WERI-Rb-1 (cell line): ENCODE measurements around the gene AFF2.
A peak's percentile ranks its signal among the peaks of the same experiment; 100 is the strongest.

Source experiments
- DNase-seq: peaks from one replicate; pipeline ENCODE4 v3.0.0-alpha.2; 2020
- H3K27ac ChIP-seq: fragments of 250-450 bp; sonication (Bioruptor Pico); 2 replicates; pipeline ENCODE4 v1.5.1; 2020; ENCODE audit warnings: mild to moderate bottlenecking, moderate library complexity
- H3K27me3 ChIP-seq: fragments of 250-450 bp; sonication (Bioruptor Pico); 2 replicates; pipeline ENCODE4 v1.5.1; 2021; ENCODE audit warnings: mild to moderate bottlenecking, low read depth, moderate library complexity; ENCODE audit not compliant: insufficient read depth, severe bottlenecking
- H3K36me3 ChIP-seq: fragments of 250-450 bp; sonication (Bioruptor Pico); 2 replicates; pipeline ENCODE4 v1.5.1; 2020; ENCODE audit warnings: mild to moderate bottlenecking, moderate library complexity
- H3K4me3 ChIP-seq: 2 replicates; pipeline ENCODE4 v1.5.1; 2011; ENCODE audit warnings: low read depth, mild to moderate bottlenecking, control low read depth, low read length
- H3K9me3 ChIP-seq: fragments of 250-450 bp; sonication (Bioruptor Pico); 2 replicates; pipeline ENCODE4 v1.5.1; 2021; ENCODE audit warnings: mild to moderate bottlenecking, moderate library complexity; ENCODE audit not compliant: severe bottlenecking
- TF ChIP-seq, protein P1 (sequence below): IDR thresholded peaks from 2 replicates; pipeline ENCODE4 v1.5.1; 2011; ENCODE audit warnings: low read depth, mild to moderate bottlenecking, control low read depth, inconsistent platforms, low read length

Gene AFF2

DNA sequence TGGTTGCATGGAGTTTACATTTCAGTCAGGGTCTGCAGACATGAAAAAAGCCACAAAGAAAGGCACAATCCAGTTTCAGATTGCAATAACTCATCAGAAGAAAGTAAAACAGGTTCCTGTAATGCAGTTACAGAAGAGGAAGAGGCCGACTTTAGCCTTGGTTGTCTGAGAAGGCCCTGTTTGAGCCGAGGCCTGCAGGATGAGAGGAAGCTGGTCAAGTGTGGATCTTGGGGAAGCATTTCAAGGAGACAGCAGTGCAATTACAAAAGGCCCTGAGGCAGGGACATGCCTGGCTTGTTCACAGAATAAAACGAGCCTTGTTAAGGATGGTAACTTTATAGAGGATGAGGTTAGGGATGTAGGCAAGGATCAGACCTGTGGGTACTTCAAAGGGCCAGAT is 62.4 kb downstream of the AFF2 start:
- Histone ChIP-seq H3K27me3 (no peaks in the 10 kb centered on the region), H3K27ac (no peak overlapping the region), H3K36me3 (no peaks in the 10 kb centered on the region), H3K9me3 (peaks cover 3% of the 10 kb centered on the region), H3K4me3 (no peak overlapping the region)
- no peak for DNase-seq
- TF ChIP-seq, protein P1, sequence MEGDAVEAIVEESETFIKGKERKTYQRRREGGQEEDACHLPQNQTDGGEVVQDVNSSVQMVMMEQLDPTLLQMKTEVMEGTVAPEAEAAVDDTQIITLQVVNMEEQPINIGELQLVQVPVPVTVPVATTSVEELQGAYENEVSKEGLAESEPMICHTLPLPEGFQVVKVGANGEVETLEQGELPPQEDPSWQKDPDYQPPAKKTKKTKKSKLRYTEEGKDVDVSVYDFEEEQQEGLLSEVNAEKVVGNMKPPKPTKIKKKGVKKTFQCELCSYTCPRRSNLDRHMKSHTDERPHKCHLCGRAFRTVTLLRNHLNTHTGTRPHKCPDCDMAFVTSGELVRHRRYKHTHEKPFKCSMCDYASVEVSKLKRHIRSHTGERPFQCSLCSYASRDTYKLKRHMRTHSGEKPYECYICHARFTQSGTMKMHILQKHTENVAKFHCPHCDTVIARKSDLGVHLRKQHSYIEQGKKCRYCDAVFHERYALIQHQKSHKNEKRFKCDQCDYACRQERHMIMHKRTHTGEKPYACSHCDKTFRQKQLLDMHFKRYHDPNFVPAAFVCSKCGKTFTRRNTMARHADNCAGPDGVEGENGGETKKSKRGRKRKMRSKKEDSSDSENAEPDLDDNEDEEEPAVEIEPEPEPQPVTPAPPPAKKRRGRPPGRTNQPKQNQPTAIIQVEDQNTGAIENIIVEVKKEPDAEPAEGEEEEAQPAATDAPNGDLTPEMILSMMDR, result no peak

DNA sequence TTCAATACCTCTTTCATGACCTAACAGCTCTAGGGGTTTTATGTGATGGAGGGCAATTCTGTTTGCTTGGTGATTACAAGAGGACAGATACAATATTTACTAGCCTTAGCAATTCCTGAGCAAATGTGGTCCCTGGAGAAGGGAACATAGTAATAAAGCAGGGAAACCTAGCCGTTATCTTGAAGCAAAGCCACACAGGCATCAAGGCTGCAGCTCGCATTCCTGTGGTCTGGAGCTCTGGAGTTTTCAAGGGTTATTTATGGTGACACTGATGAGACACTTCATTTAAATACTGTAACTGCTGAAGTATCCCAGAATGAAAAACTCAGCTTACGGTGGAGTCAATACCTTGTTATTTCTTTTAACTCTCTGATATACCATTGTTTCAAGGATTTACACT is 66.8 kb downstream of the AFF2 start:
- TF ChIP-seq, protein P1, result no peak
- Histone ChIP-seq H3K36me3 (no peaks in the 10 kb centered on the region), H3K4me3 (no peak overlapping the region), H3K27ac (no peak overlapping the region), H3K9me3 (no peaks in the 10 kb centered on the region), H3K27me3 (no peaks in the 10 kb centered on the region)
- no peak for DNase-seq

DNA sequence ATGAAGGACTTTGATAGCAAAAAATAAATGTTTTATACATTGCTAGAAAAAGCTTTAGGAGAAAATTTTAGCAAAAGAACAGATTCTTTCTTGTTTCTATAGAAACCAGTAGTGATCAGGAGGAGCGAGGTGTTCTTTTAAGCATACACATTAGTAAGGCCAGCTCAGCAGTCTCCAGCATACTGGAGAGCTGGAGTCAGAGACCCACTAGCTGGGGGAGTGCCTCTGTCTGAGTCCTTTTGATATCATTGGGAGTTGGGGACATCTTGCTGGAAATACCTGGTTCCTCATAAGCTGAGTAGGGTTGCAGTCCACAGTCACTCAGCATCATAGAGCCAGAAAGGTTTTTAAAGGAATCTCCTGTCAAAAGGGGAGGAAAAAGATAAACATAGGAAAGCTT is 67.4 kb downstream of the AFF2 start:
- TF ChIP-seq, protein P1, result no peak
- no peaks in the 10 kb centered on the region for H3K9me3 ChIP-seq
- H3K27ac ChIP-seq, result no peak overlapping the region
- no peaks in the 10 kb centered on the region for H3K36me3 ChIP-seq
- no peak overlapping the region for H3K4me3 ChIP-seq
- H3K27me3 ChIP-seq, result no peaks in the 10 kb centered on the region
- no peak for DNase-seq

DNA sequence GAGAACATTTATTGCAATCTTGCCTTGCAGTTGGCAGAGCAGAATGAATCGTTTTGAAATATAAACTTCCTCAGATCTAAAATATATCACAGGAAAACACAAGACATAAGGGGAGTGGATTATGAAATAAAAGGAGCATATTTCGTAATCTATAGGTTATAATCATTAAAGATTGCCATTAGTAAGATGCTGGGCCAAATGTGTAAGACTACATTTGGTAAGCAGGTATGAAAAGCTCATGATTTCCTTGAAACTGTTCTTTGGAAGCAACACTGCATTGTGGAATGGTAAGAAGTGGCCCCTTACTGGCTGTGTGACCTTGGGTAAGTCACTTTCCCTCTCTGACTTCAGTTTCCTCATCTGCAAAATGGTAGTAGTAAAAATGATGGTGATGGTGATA is 68.3 kb downstream of the AFF2 start:
- Histone ChIP-seq H3K27me3 (no peaks in the 10 kb centered on the region), H3K9me3 (no peaks in the 10 kb centered on the region), H3K36me3 (no peaks in the 10 kb centered on the region), H3K27ac (no peak overlapping the region), H3K4me3 (no peak overlapping the region)
- TF ChIP-seq, protein P1, result no peak
- no peak for DNase-seq

DNA sequence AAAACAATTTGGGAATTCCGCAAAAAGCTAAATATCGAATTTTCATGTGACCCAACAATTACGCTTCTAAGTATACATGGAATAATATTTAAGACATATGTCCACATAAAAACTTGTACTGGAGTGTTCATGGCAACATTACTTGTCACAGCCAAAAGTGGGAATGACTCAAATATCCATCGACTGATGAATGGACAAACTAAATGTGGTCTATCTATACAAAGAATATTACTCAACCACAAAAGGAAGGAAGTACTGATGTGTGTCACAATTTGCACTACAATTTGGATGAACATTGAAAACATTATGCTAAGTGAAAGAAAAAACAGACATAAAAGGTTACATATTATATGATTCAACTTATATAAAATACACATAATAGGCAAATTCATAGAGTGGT is 71.9 kb downstream of the AFF2 start:
- no peak overlapping the region for H3K4me3 ChIP-seq
- no peaks in the 10 kb centered on the region for H3K9me3 ChIP-seq
- TF ChIP-seq, protein P1, result no peak
- no peak for DNase-seq
- no peaks in the 10 kb centered on the region for H3K36me3 ChIP-seq
- H3K27ac ChIP-seq, result no peak overlapping the region
- no peaks in the 10 kb centered on the region for H3K27me3 ChIP-seq

DNA sequence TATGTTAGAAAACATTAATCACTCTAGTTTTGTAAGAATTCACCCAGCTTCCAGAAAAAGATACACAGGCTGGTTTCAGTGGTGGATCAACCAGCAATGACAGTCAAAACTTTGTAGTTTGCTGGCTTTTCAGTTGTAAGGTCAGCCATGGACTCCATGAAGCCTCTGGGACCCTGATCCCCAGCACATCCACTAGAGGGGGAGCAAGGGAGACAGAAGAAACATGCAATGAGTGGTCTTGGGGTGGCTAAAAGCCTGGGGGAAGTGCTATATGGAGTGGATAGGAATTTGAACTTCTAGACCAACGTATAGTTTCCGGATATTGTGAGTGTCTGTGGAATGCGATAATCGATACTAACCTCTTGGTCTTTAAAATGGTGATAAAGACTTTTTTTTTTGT is 72.7 kb downstream of the AFF2 start:
- no peaks in the 10 kb centered on the region for H3K9me3 ChIP-seq
- H3K4me3 ChIP-seq, result no peak overlapping the region
- H3K27ac ChIP-seq, result no peak overlapping the region
- TF ChIP-seq, protein P1, result peak; percentile 47; the same call in 1 of the 2 replicates
- H3K27me3 ChIP-seq, result no peaks in the 10 kb centered on the region
- peak; percentile 41 for DNase-seq
- no peaks in the 10 kb centered on the region for H3K36me3 ChIP-seq
